DMS79 treated with DMSO at 0.1 percent for 48 hours (cell line): ENCODE data around the gene SSR1.
A peak's percentile ranks its signal among the peaks of the same experiment; 100 is the strongest.
"Not testable (repeated sequence)": the region's sequence is repeated elsewhere in the genome, so short reads cannot be mapped to it uniquely, and the experiment has no call there.

Source experiments
- DNase-seq: peaks from one replicate; lab custom pipeline; 2025; lab: John Stamatoyannopoulos, UW

The SSR1 gene

GRCh38 chr6:7276199-7276524, 36.8 kb downstream of the SSR1 start:
- no peak for DNase-seq

GRCh38 chr6:7274525-7274924, 38.5 kb downstream of the SSR1 start:
- not testable (repeated sequence) for DNase-seq

- DNase-seq, result no peak
Observed at GRCh38 chr6:7273709-7274108, 39.3 kb downstream of the SSR1 start.

- no peak for DNase-seq
Observed at GRCh38 chr6:7271205-7271534, 41.8 kb downstream of the SSR1 start.

- DNase-seq, result no peak
Observed at GRCh38 chr6:7270320-7271204, 42.4 kb downstream of the SSR1 start.

- no peak for DNase-seq
Observed at GRCh38 chr6:7269816-7270215, 43.2 kb downstream of the SSR1 start.

- DNase-seq, result no peak
Observed at GRCh38 chr6:7268816-7269555, 44.0 kb downstream of the SSR1 start.

- DNase-seq, result no peak
Observed at GRCh38 chr6:7268362-7268761, 44.6 kb downstream of the SSR1 start.

GRCh38 chr6:7267466-7268091, 45.4 kb downstream of the SSR1 start:
- DNase-seq, result no peak

GRCh38 chr6:7267071-7267465, 45.9 kb downstream of the SSR1 start:
- no peak for DNase-seq

GRCh38 chr6:7265385-7265726, 47.6 kb downstream of the SSR1 start:
- DNase-seq, result not testable (repeated sequence)

GRCh38 chr6:7264686-7265384, 48.2 kb downstream of the SSR1 start:
- DNase-seq, result no peak

GRCh38 chr6:7264041-7264440, 49.0 kb downstream of the SSR1 start:
- no peak for DNase-seq

- not testable (repeated sequence) for DNase-seq
Observed at GRCh38 chr6:7263519-7263805, 49.5 kb downstream of the SSR1 start.

GRCh38 chr6:7262746-7263518, 50.1 kb downstream of the SSR1 start:
- DNase-seq, result no peak

GRCh38 chr6:7261852-7262461, 51.0 kb downstream of the SSR1 start:
- DNase-seq, result peak; percentile 33

GRCh38 chr6:7261032-7261841, 51.8 kb downstream of the SSR1 start:
- peak; percentile 65 for DNase-seq

GRCh38 chr6:7260291-7261031, 52.5 kb downstream of the SSR1 start:
- no peak for DNase-seq

GRCh38 chr6:7258231-7258763, 54.7 kb downstream of the SSR1 start:
- DNase-seq, result no peak
